Endothelial cell of umbilical vein (primary cell): Measurements from ENCODE around the gene ZNF474.

Source experiments
- CTCF ChIP-seq, 2 donors: IDR thresholded peaks; 1 replicate in 1 of 2; 2 replicates in 1 of 2; pipeline ENCODE4 v1.5.1; 2011; ENCODE audit warnings: low read length in 2 of 2, mild to moderate bottlenecking in 2 of 2, moderate library complexity in 2 of 2, control low read depth in 1 of 2, inconsistent platforms in 1 of 2, low read depth in 1 of 2; ENCODE audit not compliant: insufficient read depth in 1 of 2; ENCODE audit errors: extremely low read depth in 1 of 2
- MAX ChIP-seq: IDR thresholded peaks from 2 replicates; pipeline ENCODE4 v1.6.1; 2011; ENCODE audit not compliant: insufficient read depth, insufficient read length
- MYC ChIP-seq: IDR thresholded peaks from one replicate; pipeline ENCODE4 v1.6.1; 2011; ENCODE audit warnings: mild to moderate bottlenecking, low read depth, low read length
- POLR2A ChIP-seq: IDR thresholded peaks from 2 replicates; pipeline ENCODE4 v1.6.1; 2012; ENCODE audit warnings: low read depth, mild to moderate bottlenecking, control low read depth, low read length
- POLR2AphosphoS5 ChIP-seq: IDR thresholded peaks from 2 replicates; pipeline ENCODE4 v1.6.1; 2012; ENCODE audit warnings: low read depth, mild to moderate bottlenecking, control low read depth, low read length, moderate library complexity; ENCODE audit not compliant: insufficient read depth

GRCh38 chr5:122124766-122125165 lies 4.6 kb upstream of the ZNF474 start:
- no peak for TF ChIP-seq CTCF (IDR thresholded peaks at IDR 0.05; ENCODE audit: extremely low read depth in 1 of 2, insufficient read depth in 1 of 2, low read depth in 1 of 2, low read length in 2 of 2)
- no peak for TF ChIP-seq POLR2A
- TF ChIP-seq MAX, result no peak
- TF ChIP-seq MYC, result no peak
- TF ChIP-seq POLR2AphosphoS5, result no peak
